ENCODE measurements around the gene RUNX3.

Gene RUNX3

DNA sequence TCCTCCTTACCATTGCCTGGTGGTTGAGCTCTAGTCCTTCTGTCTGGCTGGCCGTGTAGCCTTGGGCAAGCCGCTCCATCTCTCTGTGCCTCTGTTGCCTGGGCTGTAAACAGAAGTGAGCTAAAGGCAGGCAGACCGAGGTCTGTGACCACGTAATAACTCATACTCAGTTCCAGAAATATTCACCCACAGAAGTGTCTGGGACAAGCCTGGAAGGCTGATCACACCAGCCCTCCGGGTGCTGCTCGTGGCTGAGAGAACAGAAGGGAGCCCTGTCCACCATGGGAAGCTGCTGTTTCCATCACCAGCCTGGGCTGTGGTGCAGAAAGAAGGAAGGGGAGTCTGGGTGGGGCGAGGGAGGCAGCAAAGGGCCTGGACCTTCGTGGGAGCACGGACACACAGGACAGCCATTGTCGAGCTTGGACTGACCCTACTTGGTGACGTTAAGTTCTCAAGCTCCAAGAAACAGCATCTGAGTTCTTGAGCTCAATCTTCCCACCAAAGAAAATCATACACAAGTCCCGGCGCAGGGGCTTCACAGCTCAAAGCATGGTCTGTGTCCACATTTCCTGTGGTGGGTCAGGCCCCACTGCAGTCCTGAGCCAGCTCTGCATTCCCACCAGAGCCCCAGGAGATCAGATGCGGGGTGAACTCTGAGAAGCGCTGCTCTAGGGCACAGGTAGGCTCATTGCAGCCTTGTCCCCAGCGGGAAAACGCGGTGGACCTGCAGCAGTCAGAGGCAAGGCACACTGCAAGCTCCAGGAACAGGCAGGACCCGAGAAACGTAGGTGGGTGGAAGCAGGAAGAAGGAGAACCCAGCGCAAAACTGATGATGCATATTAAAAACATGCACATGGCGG, 61.8 kb downstream of the RUNX3 start:
- H3K27ac ChIP-seq (ENCODE audit: extremely low read depth, low read depth, low read length), result no peak overlapping the region
- H3K4me3 ChIP-seq (ENCODE audit: low read depth, low read length), result no peak overlapping the region
- peaks cover 6% of the 10 kb centered on the region; the same call in 1 of the 2 replicates for H3K4me1 ChIP-seq (ENCODE audit: control insufficient read depth, insufficient read depth, low read length)
- ChIA-PET POLR2A (no interaction called here), CTCF (interaction anchor here (1.3 to 1.8 kb wide), 2 partner anchors 18 to 39 kb away, joined by 3 to 4 read pairs; no protein-coding TSS in a partner anchor)
- no peaks in the 10 kb centered on the region for H3K36me3 ChIP-seq (ENCODE audit: control insufficient read depth in 2 of 2, insufficient read depth in 1 of 2, low read length in 2 of 2)
- H3K9me3 ChIP-seq (ENCODE audit: control insufficient read depth, insufficient read depth, low read depth, low read length), result no peaks in the 10 kb centered on the region
- TF ChIP-seq ZNF585B (tag by site-specific recombination; IDR thresholded peaks at IDR 0.05) (no peak), ZNF239 (tag by site-specific recombination; IDR thresholded peaks at IDR 0.05) (no peak), ZNF76 (tag by site-specific recombination; IDR thresholded peaks at IDR 0.05; ENCODE audit: borderline replicate concordance, low read depth) (no peak), ZNF37A (tag by site-specific recombination; IDR thresholded peaks at IDR 0.05) (no peak), ZNF426 (tag by site-specific recombination; IDR thresholded peaks at IDR 0.05) (no peak), ZNF510 (tag by site-specific recombination; IDR thresholded peaks at IDR 0.05; ENCODE audit: insufficient replicate concordance) (no peak), ZNF404 (tag by site-specific recombination; IDR thresholded peaks at IDR 0.05) (no peak), CTCF (tag by site-specific recombination; IDR thresholded peaks at IDR 0.05) (no peak), SP3 (tag by site-specific recombination; IDR thresholded peaks at IDR 0.05) (no peak), INSM2 (tag by site-specific recombination; IDR thresholded peaks at IDR 0.05) (no peak), ZNF184 (tag by site-specific recombination; IDR thresholded peaks at IDR 0.05) (no peak), ZNF645 (tag by site-specific recombination; IDR thresholded peaks at IDR 0.05) (no peak), ZNF169 (tag by site-specific recombination; IDR thresholded peaks at IDR 0.05) (no peak), ZNF223 (tag by site-specific recombination; IDR thresholded peaks at IDR 0.05) (no peak), BCL11B (tag by site-specific recombination; IDR thresholded peaks at IDR 0.05; ENCODE audit: low read depth) (no peak)
- TF ChIP-seq, protein P1, sequence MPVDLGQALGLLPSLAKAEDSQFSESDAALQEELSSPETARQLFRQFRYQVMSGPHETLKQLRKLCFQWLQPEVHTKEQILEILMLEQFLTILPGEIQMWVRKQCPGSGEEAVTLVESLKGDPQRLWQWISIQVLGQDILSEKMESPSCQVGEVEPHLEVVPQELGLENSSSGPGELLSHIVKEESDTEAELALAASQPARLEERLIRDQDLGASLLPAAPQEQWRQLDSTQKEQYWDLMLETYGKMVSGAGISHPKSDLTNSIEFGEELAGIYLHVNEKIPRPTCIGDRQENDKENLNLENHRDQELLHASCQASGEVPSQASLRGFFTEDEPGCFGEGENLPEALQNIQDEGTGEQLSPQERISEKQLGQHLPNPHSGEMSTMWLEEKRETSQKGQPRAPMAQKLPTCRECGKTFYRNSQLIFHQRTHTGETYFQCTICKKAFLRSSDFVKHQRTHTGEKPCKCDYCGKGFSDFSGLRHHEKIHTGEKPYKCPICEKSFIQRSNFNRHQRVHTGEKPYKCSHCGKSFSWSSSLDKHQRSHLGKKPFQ (tag by site-specific recombination; IDR thresholded peaks at IDR 0.05), result no peak

DNA sequence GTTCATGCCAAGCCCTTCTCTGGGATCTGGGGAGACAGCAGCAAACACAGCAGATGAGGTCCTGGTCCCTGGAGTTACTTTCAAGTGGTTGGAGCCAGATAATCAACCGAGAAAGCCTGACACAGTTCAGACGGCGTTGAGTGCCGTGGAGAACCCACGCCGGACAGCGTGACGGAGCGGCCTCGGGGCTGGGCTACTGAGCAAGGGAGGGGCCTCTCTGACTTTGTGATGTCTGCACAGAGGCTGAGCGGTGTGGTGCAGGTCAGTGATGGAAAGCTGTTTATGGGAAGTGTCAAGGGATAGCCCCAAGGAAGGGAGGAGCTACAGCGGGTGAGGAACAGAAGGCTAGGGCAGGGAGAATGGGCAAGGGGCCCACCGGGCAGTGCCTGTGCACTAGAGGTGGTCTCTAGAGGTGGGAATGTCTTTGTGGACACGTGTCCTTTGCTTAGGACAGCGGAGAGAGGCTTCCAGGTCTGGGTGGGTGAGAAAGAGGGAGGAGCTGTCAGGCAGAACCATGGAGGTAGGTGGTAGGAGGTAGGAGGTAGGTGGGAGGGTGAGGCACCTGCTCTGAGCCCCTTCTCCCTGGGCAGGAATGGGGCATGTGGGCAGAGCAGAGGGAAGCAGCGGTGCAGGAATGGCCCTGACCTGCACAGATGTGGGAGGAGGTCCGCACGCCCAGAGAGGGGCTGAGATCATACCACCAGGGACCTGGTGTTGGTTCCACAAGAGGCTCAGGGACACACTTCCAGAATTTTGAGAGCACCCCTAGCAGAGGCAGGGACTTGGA, 62.8 kb downstream of the RUNX3 start:
- no peaks in the 10 kb centered on the region for H3K36me3 ChIP-seq (ENCODE audit: control insufficient read depth in 2 of 2, insufficient read depth in 1 of 2, low read length in 2 of 2)
- H3K9me3 ChIP-seq (ENCODE audit: control insufficient read depth, insufficient read depth, low read depth, low read length), result no peaks in the 10 kb centered on the region
- TF ChIP-seq ZFHX2 (tag by site-specific recombination; conservative IDR thresholded peaks at IDR 0.05), result peak; percentile 98
- TF ChIP-seq ZBTB48 (tag by site-specific recombination; IDR thresholded peaks at IDR 0.05), result peak; percentile 50; the same call in 1 of the 2 replicates
- TF ChIP-seq PRDM2 (tag by site-specific recombination; IDR thresholded peaks at IDR 0.05; ENCODE audit: borderline replicate concordance), result no peak
- TF ChIP-seq EGR2 (tag by site-specific recombination; IDR thresholded peaks at IDR 0.05; ENCODE audit: low read depth), result peak; percentile 98
- H3K4me1 ChIP-seq (ENCODE audit: control insufficient read depth, insufficient read depth, low read length), result peaks cover 6% of the 10 kb centered on the region; the same call in 1 of the 2 replicates
- no peak overlapping the region for H3K4me3 ChIP-seq (ENCODE audit: low read depth, low read length)
- ChIA-PET POLR2A (no interaction called here), CTCF (interaction anchor here (0.5 to 1.3 kb wide), 3 partner anchors 17 to 1177 kb away, joined by 3 read pairs; no protein-coding TSS in a partner anchor)
- no peak overlapping the region for H3K27ac ChIP-seq (ENCODE audit: extremely low read depth, low read depth, low read length)

Measured in HEK293 (cell line).